DND-41 (cell line): ENCODE data around the gene PTGDR2.

ENCODE experiments used
- EZH2 ChIP-seq: IDR thresholded peaks from 3 replicates; pipeline ENCODE4 v1.6.1; 2012; ENCODE audit warnings: borderline replicate concordance, low read depth, mild to moderate bottlenecking, moderate library complexity, low read length, inconsistent platforms; ENCODE audit not compliant: severe bottlenecking
- TF ChIP-seq, protein P1 (sequence below): IDR thresholded peaks from 2 replicates; pipeline ENCODE4 v1.5.1; 2012; ENCODE audit warnings: borderline replicate concordance, low read length, moderate library complexity, mild to moderate bottlenecking; ENCODE audit not compliant: poor library complexity, severe bottlenecking; ENCODE audit errors: extremely low read depth

DNA sequence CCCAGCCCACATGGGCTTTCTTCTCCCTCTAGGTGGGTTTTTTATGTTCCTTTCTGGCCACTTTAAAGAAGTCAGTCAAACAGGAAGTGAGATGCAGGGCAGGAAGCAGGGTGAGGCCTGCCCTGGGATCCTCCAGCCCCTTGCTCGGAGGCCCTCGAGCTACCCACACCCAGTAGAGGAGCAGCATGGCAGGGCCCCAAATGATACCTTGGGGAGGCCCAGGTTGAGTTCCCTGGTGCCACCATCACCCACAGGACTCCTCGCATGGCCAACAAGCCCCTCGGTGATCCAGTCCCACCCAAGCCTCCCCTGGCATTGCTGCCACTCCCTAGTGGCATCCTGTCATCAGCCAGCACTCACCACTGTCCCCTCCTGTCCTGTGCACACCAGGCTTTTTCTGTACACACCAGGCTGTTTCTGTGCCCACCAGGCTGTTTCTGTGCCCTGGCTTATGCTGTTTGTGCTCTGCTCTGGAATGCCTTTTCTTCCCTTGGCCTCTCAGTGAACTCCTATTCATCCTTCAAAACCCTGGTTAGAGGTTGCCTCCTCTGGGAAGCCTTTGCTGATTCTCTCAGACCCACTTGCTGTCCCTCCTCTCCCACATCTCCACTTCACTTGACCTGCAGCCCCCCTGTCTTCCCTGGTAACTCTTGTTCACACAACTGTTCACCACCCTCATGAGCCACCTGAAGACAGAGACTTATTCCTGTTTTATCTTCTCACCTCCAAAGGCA is 3.1 kb upstream of the PTGDR2 start:
- TF ChIP-seq, protein P1, sequence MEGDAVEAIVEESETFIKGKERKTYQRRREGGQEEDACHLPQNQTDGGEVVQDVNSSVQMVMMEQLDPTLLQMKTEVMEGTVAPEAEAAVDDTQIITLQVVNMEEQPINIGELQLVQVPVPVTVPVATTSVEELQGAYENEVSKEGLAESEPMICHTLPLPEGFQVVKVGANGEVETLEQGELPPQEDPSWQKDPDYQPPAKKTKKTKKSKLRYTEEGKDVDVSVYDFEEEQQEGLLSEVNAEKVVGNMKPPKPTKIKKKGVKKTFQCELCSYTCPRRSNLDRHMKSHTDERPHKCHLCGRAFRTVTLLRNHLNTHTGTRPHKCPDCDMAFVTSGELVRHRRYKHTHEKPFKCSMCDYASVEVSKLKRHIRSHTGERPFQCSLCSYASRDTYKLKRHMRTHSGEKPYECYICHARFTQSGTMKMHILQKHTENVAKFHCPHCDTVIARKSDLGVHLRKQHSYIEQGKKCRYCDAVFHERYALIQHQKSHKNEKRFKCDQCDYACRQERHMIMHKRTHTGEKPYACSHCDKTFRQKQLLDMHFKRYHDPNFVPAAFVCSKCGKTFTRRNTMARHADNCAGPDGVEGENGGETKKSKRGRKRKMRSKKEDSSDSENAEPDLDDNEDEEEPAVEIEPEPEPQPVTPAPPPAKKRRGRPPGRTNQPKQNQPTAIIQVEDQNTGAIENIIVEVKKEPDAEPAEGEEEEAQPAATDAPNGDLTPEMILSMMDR: no peak
- TF ChIP-seq EZH2: no peak
